Tibial nerve (tissue), 3 donors: ENCODE data around the gene ARHGAP15.

ENCODE experiments used
- POLR2A ChIP-seq, 2 donors: fragments of 450-650 bp; IDR thresholded peaks; one replicate each; pipeline ENCODE4 v1.6.1; 2017; ENCODE audit warnings: antibody characterized with exemption in 2 of 2, mild to moderate bottlenecking in 2 of 2, moderate library complexity in 2 of 2
- TF ChIP-seq, protein P1 (sequence below), 5 experiments: fragments of 200-600 bp in 3 of 5; fragments of 450-650 bp in 2 of 5; sonication (generic) in 3 of 5; IDR thresholded peaks; one replicate each; pipeline ENCODE4 v1.5.1; 2016 to 2019; ENCODE audit warnings: antibody characterized with exemption in 5 of 5, mild to moderate bottlenecking in 3 of 5, moderate library complexity in 2 of 5

DNA sequence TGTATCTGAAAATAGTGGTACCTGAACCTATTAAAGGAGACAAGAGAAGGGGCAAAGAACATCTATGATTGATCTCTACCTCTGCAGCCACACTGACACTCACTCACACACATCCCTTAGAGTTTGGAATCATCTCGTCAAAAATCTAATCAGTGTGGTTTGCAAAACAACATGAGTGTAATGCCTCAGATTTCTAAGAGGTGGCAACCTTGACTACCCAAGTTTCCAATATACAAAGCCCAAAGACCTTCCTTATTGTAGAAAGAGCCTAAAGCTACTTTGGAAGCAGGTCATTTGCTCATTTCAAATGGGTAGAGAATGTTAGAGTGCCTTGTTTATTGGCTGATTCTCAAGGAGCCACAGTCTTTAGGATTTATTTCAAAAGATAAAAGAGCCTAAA lies 444.9 kb downstream of the ARHGAP15 start:
- TF ChIP-seq, protein P1, sequence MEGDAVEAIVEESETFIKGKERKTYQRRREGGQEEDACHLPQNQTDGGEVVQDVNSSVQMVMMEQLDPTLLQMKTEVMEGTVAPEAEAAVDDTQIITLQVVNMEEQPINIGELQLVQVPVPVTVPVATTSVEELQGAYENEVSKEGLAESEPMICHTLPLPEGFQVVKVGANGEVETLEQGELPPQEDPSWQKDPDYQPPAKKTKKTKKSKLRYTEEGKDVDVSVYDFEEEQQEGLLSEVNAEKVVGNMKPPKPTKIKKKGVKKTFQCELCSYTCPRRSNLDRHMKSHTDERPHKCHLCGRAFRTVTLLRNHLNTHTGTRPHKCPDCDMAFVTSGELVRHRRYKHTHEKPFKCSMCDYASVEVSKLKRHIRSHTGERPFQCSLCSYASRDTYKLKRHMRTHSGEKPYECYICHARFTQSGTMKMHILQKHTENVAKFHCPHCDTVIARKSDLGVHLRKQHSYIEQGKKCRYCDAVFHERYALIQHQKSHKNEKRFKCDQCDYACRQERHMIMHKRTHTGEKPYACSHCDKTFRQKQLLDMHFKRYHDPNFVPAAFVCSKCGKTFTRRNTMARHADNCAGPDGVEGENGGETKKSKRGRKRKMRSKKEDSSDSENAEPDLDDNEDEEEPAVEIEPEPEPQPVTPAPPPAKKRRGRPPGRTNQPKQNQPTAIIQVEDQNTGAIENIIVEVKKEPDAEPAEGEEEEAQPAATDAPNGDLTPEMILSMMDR (IDR thresholded peaks at IDR 0.05), result no peak
- no peak for TF ChIP-seq POLR2A (IDR thresholded peaks at IDR 0.05)
